GM18873 (cell line): Measurements from ENCODE around the gene RGL3.
"Not testable (repeated sequence)": the region's sequence is repeated elsewhere in the genome, so short reads cannot be mapped to it uniquely, and the experiment has no call there.

Experiments used
- ATAC-seq: cut with Tn5 transposase; IDR thresholded peaks from one replicate; pipeline ENCODE4 v1.9.1; 2021; ENCODE audit warnings: mild to moderate bottlenecking, moderate library complexity, moderate number of reproducible peaks; ENCODE audit not compliant: unreplicated experiment, low FRiP score

The RGL3 gene

GRCh38 chr19:11387162-11388034 is 31.7 kb downstream of the RGL3 start:
- ATAC-seq = no peak

GRCh38 chr19:11384778-11385129 is 34.4 kb downstream of the RGL3 start:
- no peak for ATAC-seq

DNA sequence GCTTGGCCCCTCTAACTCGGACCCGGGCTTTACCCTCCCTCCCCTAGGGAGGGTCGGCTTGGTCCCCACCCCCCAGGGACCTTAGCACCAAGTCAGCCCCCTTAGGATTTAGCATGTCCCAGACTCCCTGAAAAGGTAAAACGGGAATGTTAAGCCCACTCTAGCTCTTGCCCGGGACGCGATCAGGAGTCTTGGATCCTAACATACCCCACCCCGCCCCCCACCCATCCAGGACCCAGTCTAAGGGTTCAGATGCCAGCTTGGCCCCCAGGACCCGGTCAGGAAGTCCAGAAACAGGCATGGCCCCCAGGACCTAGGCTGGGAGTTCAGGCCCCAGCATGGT is 35.4 kb downstream of the RGL3 start:
- ATAC-seq = no peak

GRCh38 chr19:11382898-11383705 is 36.0 kb downstream of the RGL3 start:
- no peak for ATAC-seq

DNA sequence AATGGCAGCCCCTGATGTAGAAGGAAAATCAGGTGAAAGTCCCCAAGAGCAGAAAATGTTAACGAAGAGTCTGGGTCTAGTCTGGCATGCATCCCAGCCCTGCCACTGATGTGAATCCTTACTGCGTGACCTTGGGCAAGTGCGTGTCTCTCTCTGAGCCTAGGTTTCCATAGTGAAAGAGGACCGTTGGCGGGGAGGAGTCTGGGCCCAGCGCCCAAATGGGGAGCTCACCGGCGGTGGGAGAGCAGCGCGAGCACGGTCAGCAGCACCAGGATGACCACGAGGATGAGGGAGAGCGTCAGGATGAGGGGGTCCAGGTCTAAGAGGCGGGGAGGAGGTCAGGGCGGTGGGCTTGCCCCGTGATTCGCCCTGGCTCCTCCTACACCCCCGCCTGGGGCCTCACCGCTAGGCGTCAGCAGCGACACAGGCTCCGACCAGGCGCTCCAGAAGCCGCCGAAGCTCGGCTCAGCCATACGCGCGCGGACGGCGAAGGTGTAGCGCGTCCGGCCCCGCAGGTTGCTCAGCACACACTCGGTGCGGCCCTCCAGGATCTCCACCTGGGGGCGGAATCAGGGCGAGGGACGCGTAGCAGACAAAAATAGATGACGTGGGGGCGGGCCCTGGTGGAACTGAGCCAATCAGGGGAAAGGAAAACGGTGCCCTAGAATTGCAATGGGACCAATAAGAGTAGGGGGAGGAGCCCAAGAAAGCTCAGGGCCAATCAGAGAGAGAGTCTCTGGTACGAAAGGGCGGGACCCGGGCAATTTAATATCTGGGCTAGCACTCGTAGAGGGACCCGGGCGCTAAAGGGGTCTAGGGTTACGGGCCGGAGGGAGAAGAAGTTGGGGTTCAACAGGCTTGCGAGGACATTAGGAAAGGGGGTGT is 38.2 kb downstream of the RGL3 start:
- peak; percentile 79 for ATAC-seq

- ATAC-seq = no peak
Observed at GRCh38 chr19:11379857-11380350, 39.2 kb downstream of the RGL3 start.

DNA sequence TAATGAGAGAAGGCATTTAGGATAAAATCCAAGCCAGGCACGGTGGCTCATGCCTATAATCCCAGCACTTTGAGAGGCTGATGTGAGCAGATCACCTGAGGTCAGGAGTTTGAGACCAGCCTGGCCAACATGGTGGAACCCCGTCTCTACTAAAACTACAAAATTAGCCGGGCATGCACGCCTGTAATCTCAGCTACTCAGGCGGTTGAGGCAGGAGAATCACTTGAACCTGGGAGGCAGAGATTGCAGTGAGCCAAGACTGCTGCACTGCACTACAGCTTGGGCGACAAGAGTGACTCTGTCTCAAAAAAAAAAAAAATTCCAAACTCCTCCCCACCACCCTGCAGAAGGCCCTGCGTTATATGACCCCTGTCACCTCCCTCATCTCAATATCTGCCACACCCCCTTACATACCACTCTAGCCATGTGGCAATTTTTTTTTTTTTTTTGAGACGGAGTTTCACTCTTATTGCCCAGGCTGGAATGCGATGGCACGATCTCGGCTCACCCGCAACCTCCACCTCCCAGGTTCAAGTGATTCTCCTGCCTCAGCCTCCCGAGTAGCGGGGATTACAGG is 39.8 kb downstream of the RGL3 start:
- not testable (repeated sequence) for ATAC-seq

DNA sequence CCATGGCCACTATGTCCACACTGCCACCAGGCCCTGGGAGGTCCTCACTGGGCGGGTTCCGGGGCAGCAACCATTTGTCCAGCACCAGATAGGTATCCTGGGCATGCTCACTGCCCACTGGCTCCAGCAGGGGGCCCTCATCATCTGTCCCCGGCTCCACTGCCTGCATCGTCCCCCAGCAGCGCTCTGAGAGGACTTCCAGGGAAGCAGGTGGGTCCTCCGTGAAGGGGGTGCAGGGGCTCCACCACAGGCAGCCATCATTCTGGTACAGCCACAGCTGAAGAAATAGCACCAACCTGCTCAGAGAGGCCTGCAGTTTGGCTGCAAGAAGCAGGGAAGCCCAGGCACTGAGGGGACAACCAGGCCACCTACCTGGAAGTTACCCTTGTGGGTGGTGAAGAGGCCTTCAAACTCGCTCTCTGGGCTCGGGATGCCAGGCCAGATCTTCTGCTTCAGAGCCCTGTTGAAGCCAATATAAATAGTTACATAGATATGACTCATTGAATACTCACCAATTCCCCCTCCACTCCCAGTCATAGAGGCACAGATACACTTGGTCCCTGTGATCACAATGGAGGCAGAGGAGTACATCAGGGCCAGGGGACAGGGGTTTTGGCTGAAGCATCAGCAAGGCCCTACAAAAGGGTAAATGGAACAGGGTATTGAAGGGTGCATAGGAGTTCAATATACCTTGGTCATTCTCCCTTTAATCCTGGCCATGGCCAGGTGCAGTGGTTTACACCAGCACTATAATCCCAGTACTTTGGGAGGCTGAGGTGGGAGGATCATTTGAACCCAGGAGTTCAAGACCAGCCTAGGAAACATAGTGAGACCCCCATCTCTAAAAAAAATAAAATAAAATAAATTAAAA is 40.6 kb downstream of the RGL3 start:
- no peak for ATAC-seq

DNA sequence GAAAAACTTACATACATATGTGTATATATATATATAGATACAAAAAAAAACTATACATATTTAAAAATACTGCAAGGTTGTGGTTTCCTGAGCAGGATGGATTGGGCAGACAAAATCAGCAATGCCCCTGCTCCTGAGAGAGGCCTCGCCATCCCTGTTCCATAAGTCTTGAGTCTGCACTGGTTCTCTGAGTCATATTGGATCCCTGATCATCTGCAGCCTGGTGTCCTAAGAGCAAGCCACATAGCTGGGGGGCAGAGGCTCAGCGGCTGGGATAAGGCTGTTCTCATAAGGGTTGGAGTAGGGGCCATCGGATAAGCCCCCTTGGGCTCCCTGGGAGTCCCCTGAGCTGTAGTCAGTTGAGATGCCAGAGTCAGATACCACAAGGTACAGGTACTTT is 41.4 kb downstream of the RGL3 start:
- ATAC-seq = no peak

- ATAC-seq = no peak
Observed at GRCh38 chr19:11377237-11377636, 41.9 kb downstream of the RGL3 start.

DNA sequence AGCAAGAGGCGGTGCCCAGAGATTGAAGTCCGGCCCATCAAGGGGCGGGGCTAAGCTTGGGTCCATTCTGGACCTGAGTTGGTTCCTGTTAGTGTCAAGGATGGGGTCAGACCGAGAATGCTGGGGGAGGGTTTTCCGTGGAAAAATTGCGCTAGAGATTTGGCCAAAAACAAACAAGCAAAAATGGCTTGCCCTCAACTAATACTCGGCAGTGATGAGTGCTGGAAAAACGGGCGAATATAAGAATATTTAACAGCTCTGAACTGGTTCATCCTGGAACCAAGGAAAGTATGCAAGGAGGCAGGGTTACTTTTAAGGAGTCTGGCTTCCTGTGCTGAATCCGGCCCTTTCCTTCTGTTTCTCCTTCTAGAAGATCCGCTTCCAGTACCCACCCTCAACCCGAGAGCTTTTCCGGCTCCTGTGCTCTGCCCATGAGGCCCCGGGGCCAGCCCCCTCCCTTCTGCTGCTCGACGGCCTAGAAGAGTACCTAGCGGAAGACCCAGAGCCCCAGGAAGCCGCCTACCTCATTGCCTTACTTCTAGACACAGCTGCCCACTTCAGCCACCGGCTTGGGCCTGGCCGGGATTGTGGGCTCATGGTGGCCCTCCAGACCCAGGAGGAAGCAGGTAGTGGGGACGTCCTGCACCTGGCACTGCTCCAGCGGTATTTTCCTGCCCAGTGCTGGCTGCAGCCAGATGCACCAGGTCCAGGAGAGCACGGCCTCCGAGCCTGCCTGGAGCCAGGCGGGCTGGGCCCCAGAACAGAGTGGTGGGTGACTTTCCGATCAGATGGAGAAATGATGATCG is 43.8 kb downstream of the RGL3 start:
- no peak for ATAC-seq

DNA sequence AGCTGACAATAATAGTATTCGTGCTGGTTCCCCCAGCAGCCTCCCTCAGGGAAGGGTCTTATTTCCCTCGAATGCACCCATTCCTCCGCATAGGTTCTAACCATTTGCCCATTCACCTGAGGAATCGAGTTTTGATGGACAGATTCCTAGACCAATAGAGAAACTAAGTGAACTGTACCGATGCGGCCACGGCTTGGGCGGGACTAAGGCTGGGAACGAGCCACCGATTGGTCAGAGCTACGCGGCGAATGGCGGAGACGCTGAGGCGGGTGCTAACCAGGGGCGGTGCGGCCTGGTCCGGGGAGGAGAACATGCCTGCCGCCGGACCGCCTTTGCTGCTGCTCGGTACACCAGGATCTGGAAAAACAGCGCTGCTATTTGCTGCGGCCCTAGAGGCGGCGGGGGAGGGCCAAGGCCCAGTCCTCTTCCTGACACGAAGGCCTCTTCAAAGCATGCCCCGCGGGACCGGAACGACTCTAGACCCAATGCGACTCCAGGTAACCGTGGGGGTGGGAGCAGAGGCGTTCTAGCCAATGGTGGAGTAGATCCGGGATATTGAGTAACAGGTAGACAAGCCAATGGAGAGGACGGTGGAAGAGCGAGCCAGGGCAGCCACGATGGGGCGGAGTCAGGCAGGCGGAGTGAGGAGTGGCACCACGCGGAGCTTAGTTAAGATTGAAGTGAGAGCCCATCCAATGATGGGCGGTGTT is 44.5 kb downstream of the RGL3 start, which contains the start of gene SWSAP1:
Gene SWSAP1 (plus strand): TSS at position 234 of the 710 bp plus-strand sequence. CDS start 15 bp downstream, at position 249.
- peak; percentile 90 for ATAC-seq

DNA sequence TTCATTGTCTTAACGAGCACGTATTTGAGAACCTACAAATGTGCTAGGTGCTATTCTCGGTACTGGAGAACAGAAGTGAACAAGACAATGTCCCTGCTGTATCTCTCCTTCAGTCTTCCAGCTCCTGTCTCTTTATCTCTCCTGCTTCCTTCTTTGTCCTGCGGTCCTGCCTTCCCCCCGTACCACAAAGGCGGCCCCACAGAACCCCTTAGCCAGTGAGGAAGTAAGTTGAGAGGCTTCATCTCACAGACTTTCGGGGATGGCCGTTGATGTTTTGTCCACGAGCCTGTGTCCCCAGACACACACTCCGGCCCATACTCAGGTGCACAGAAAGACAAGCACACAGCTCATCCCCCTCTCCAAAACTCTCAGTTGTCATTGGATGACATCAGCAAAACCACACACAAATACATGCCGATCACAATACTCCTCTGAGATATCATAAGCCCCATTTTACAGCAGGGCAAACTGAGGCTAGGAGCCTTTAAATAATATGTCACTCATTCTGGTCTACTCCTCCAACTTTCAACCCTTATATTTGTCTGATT is 45.2 kb downstream of the RGL3 start:
- ATAC-seq = no peak

- no peak for ATAC-seq
Observed at GRCh38 chr19:11373166-11373884, 45.8 kb downstream of the RGL3 start.

DNA sequence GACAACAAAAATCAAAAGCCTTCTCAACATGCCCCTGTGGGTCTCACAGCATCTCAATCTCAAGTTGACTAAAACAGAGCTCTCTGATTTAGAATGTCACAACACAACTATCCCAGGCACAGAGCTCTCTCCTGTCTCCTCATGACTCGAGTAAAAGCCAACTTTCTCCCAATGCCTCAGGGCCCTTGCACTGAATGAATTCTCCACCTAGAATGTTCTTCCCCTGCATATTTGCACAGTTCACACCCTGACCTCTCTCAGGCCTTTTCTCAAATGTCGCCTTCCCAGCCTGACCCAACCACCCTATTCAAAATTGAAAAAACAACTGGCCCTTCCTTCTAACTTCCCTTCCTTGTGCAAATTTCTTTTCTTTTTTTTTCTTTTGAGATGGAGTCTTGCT is 48.4 kb downstream of the RGL3 start:
- no peak for ATAC-seq

- no peak for ATAC-seq
Observed at GRCh38 chr19:11367528-11367927, 51.6 kb downstream of the RGL3 start.

DNA sequence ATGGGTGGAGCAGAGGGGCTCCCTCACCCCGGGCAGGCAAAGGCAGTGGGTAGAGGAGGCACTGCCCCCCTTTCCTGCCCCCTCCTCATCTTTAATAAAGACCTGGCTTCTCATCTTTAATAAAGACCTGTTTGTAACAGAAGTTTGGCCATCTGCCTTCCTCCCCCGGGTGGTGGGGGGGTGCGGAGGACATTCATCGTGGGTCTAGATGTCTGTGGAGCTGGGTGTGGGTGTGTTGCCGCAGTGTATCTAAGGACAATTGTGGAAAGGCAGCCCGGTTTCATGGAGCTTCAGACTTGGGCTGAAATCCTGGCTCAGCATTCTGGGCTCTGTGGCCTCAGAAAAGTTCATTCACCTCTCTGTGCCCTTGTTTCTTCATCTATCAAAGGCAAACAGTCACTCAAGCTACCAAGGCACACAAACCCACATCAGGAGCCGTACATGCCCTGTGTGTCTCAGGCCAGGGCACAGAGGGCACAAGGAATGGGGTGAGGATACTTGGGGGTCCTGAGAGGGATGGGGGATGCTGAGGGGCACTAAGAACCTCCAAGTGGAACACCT is 53.5 kb downstream of the RGL3 start:
- no peak for ATAC-seq
